Measurements from ENCODE around the gene TIMM23B. TPM values are rescaled to one million over a fixed set of nuclear protein-coding genes. Genes with fewer than 3 reads are reported as not detected.

TIMM23B gene
- total RNA-seq (2022; extraction: Qiagen RNA extraction), result 15.6 to 25.2 TPM (median 17.4 TPM) in 5 replicates

GRCh38 chr10:49941447-49942338 is at the start of gene TIMM23B, which contains the start of gene PARG:
Gene TIMM23B (plus strand): TSS chr10:49942053. CDS start chr10:49942195, 142 bp downstream.
Gene PARG (minus strand): TSS chr10:49942027. CDS start chr10:49941725, 302 bp downstream.

GRCh38 chr10:49988376-49988775 is 46.5 kb downstream of the TIMM23B start, which contains the start of gene AGAP6:
Gene AGAP6 (plus strand): TSS chr10:49988406. CDS start chr10:49988716, 310 bp downstream.

Other genes starting within 250 kb of the TIMM23B start
- gene OGDHL, start 179.7 kb upstream of the TIMM23B start, total RNA-seq (2022; extraction: Qiagen RNA extraction), result 0.22 to 0.40 TPM (median 0.29 TPM) in 5 replicates
- gene PARG, start within 50 bp of the TIMM23B start, total RNA-seq (2022; extraction: Qiagen RNA extraction), result 14.7 to 22.3 TPM (median 19.3 TPM) in 5 replicates
- gene AGAP6, start 46.4 kb downstream of the TIMM23B start, total RNA-seq (2022; extraction: Qiagen RNA extraction), result 7.4 to 8.8 TPM (median 8.8 TPM) in 5 replicates
- gene WASHC2A, start 125.9 kb downstream of the TIMM23B start, total RNA-seq (2022; extraction: Qiagen RNA extraction), result 11.1 to 16.4 TPM (median 12.5 TPM) in 5 replicates

All from A549 treated with Hydrocortisone at 1 μM for 4 hours (cell line).